GM12874 (cell line): Measurements from ENCODE around the gene UNC45B.
"Not testable (repeated sequence)": the region's sequence is repeated elsewhere in the genome, so short reads cannot be mapped to it uniquely, and the experiment has no call there.

ENCODE experiments used
- CTCF ChIP-seq: IDR thresholded peaks from 2 replicates; pipeline ENCODE4 v1.5.1; 2011; ENCODE audit warnings: low read depth, mild to moderate bottlenecking, control low read depth, low read length, moderate library complexity; ENCODE audit not compliant: insufficient read depth

UNC45B gene

GRCh38 chr17:35185849-35186248, 38.2 kb downstream of the UNC45B start:
- no peak for TF ChIP-seq CTCF

- no peak for TF ChIP-seq CTCF
Measured at GRCh38 chr17:35187481-35187880, 39.9 kb downstream of the UNC45B start.

- no peak for TF ChIP-seq CTCF
Measured at GRCh38 chr17:35188111-35188510, 40.5 kb downstream of the UNC45B start.

- TF ChIP-seq CTCF = no peak
Measured at GRCh38 chr17:35189291-35189690, 41.7 kb downstream of the UNC45B start.

- TF ChIP-seq CTCF = no peak
Measured at GRCh38 chr17:35191001-35191695, 43.5 kb downstream of the UNC45B start.

GRCh38 chr17:35192708-35193107, 45.1 kb downstream of the UNC45B start:
- no peak for TF ChIP-seq CTCF

GRCh38 chr17:35194001-35194400, 46.4 kb downstream of the UNC45B start, which contains the start of gene SLC35G3:
Gene SLC35G3, minus strand, starts transcription at chr17:35194393. Its CDS starts 86 bp downstream, at chr17:35194307.
- TF ChIP-seq CTCF = not testable (repeated sequence)

GRCh38 chr17:35210741-35211140, 63.1 kb downstream of the UNC45B start:
- no peak for TF ChIP-seq CTCF
